ENCODE results near the gene MRPL17.

Gene MRPL17

DNA sequence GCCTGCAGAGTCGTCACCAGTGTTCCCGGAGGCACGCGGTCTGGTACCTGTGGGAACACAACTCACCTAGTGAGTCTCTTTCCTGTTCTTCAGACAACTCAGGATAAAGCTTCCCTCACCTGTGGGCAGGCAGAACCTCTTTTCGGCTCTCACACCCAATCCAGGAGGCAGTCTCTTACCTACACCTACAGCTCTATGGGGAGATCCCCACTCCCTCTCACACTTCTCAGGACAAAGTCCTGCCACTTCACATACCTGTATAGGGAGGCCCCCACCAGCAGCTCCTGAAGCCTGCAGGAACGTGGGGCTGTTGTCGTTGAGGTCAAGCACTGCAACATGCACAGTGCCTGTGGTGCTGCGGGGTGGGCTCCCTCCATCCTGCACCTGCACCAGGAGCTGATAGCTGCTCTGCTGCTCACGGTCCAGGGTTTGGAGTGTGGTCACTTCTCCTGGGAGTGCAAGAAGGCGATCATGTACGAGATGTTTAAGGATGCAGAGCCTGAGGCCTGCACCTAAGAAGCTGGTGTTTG lies 51.7 kb downstream of the MRPL17 start:
- DNase-seq = no peak

DNA sequence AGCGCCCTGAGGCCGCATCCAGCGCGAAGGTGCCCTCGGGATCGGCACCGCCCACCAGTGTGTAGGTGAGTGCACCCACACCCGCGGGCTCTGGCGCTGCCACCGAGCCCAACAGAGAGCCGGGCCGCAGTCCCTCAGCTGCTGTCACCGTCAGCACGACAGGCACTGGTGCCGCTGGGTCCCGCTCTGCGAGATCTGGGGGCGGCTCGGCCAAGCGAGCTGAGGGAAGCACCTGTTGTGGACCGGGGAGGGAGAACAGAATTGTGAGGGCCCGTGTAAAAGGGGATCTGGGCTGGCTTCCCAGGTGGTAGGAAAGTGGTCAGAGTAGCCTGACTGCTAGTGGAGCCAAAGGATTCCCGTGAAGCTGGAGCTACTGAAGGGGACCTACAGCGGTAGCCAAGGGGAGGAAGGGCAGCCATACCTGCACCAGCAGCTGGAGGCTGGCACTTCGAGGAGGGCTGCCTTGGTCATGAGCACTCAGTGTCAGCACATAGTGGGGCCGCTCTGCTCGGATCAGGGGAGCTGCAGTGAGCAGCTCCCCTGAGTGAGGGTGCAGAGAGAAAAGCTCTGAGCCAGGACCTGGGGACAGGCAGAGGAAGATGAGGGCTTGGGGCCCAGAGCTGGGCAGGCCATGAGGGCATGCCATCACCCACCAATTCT lies 52.4 kb downstream of the MRPL17 start:
- no peak for DNase-seq
